Transverse colon (tissue), 3 donors: Measurements from ENCODE around the gene ZNF609.

Experiments used
- CTCF ChIP-seq, 5 experiments: fragments of 200-600 bp in 3 of 5; fragments of 450-650 bp in 2 of 5; sonication (generic) in 3 of 5; IDR thresholded peaks; 1 replicate in 2 of 5; 2 replicates in 3 of 5; pipeline ENCODE4 v1.5.1; 2016 to 2017; ENCODE audit warnings: antibody characterized with exemption in 5 of 5, inconsistent platforms in 3 of 5, mild to moderate bottlenecking in 2 of 5, moderate library complexity in 1 of 5
- EP300 ChIP-seq: sonication (generic); formaldehyde crosslinking; IDR thresholded peaks from one replicate; pipeline ENCODE4 v1.6.1; 2017; ENCODE audit warnings: antibody characterized with exemption, low read depth

DNA sequence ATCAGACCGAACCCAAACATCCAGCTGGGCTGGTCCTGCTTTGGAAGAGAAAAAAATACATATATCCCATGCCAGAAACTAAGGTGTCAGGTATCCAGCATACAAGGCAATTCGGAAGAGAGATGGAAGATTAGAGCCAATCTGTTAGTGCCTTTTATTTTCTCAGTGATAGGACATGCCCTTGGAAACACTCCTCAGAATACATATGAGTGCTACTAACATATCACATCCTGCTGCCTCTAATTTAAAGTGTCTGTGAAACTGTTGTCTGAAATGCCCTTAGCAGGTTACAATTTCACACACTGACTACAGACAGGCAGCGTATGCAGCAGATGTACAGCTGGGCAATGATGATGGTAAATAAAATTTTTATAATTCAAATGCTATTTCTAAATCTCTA lies 236.1 kb downstream of the ZNF609 start:
- TF ChIP-seq CTCF (IDR thresholded peaks at IDR 0.05) (no peak), EP300 (no peak)
